ENCODE measurements around the gene CEBPG.

The CEBPG gene

GRCh38 chr19:33365691-33366090 lies 7.8 kb upstream of the CEBPG start:
- no peak for ATAC-seq
- TF ChIP-seq POU6F1 (CRISPR knock-in tag; IDR thresholded peaks at IDR 0.05; ENCODE audit: borderline replicate concordance, low read depth) = no peak
- no peak for TF ChIP-seq SNAI2 (CRISPR knock-in tag; IDR thresholded peaks at IDR 0.05)
- TF ChIP-seq CSDC2 (CRISPR knock-in tag; IDR thresholded peaks at IDR 0.05) = no peak
- TF ChIP-seq ISL1 (CRISPR knock-in tag; IDR thresholded peaks at IDR 0.05) = no peak
- TF ChIP-seq TCF4 (CRISPR knock-in tag; IDR thresholded peaks at IDR 0.05; ENCODE audit: borderline replicate concordance) = no peak
- no peak for TF ChIP-seq ESRRG (CRISPR knock-in tag; IDR thresholded peaks at IDR 0.05)
- no peak for TF ChIP-seq ZNF565 (CRISPR knock-in tag; conservative IDR thresholded peaks at IDR 0.05; ENCODE audit: low read depth)
- no peak for TF ChIP-seq ZC3H10 (CRISPR knock-in tag; IDR thresholded peaks at IDR 0.05)
- TF ChIP-seq TOX (CRISPR knock-in tag; IDR thresholded peaks at IDR 0.05; ENCODE audit: borderline replicate concordance) = no peak
- TF ChIP-seq ZNF70 (CRISPR knock-in tag; IDR thresholded peaks at IDR 0.05) = no peak
- TF ChIP-seq CREB5 (CRISPR knock-in tag; IDR thresholded peaks at IDR 0.05; ENCODE audit: low read depth) = no peak
- TF ChIP-seq CSRNP3 (CRISPR knock-in tag; IDR thresholded peaks at IDR 0.05) = no peak
- no peak for TF ChIP-seq BACH2 (CRISPR knock-in tag; IDR thresholded peaks at IDR 0.05; ENCODE audit: borderline replicate concordance)
- TF ChIP-seq PPARA (CRISPR knock-in tag; IDR thresholded peaks at IDR 0.05; ENCODE audit: borderline replicate concordance) = no peak

GRCh38 chr19:33366127-33366526 lies 7.4 kb upstream of the CEBPG start:
- no peak for TF ChIP-seq CREB5 (CRISPR knock-in tag; IDR thresholded peaks at IDR 0.05; ENCODE audit: low read depth)
- no peak for TF ChIP-seq PATZ1 (CRISPR knock-in tag; IDR thresholded peaks at IDR 0.05; ENCODE audit: borderline replicate concordance)
- no peak for ATAC-seq

GRCh38 chr19:33366897-33367296 lies 6.6 kb upstream of the CEBPG start:
- no peak for ATAC-seq
- TF ChIP-seq ESRRG (CRISPR knock-in tag; IDR thresholded peaks at IDR 0.05) (no peak), SNAI2 (CRISPR knock-in tag; IDR thresholded peaks at IDR 0.05) (no peak), BACH2 (CRISPR knock-in tag; IDR thresholded peaks at IDR 0.05; ENCODE audit: borderline replicate concordance) (no peak), POU6F1 (CRISPR knock-in tag; IDR thresholded peaks at IDR 0.05; ENCODE audit: borderline replicate concordance, low read depth) (no peak), TSHZ2 (CRISPR knock-in tag; IDR thresholded peaks at IDR 0.05) (no peak), CREB5 (CRISPR knock-in tag; IDR thresholded peaks at IDR 0.05; ENCODE audit: low read depth) (no peak), CSDC2 (CRISPR knock-in tag; IDR thresholded peaks at IDR 0.05) (no peak), ISL1 (CRISPR knock-in tag; IDR thresholded peaks at IDR 0.05) (no peak), PPARA (CRISPR knock-in tag; IDR thresholded peaks at IDR 0.05; ENCODE audit: borderline replicate concordance) (no peak), ARNTL (CRISPR knock-in tag; IDR thresholded peaks at IDR 0.05; ENCODE audit: borderline replicate concordance, low read depth) (no peak), TOX (CRISPR knock-in tag; IDR thresholded peaks at IDR 0.05; ENCODE audit: borderline replicate concordance) (no peak), ZFP3 (CRISPR knock-in tag; IDR thresholded peaks at IDR 0.05) (no peak), ZNF8 (CRISPR knock-in tag; IDR thresholded peaks at IDR 0.05) (no peak), CSRNP3 (CRISPR knock-in tag; IDR thresholded peaks at IDR 0.05) (no peak), ZNF565 (CRISPR knock-in tag; conservative IDR thresholded peaks at IDR 0.05; ENCODE audit: low read depth) (no peak), ZNF70 (CRISPR knock-in tag; IDR thresholded peaks at IDR 0.05) (no peak)

Data from SK-N-SH treated with all-trans-retinoic acid at 6 μM for 48 hours (cell line).